ENCODE measurements around the gene PLCXD3.

PLCXD3 gene

DNA sequence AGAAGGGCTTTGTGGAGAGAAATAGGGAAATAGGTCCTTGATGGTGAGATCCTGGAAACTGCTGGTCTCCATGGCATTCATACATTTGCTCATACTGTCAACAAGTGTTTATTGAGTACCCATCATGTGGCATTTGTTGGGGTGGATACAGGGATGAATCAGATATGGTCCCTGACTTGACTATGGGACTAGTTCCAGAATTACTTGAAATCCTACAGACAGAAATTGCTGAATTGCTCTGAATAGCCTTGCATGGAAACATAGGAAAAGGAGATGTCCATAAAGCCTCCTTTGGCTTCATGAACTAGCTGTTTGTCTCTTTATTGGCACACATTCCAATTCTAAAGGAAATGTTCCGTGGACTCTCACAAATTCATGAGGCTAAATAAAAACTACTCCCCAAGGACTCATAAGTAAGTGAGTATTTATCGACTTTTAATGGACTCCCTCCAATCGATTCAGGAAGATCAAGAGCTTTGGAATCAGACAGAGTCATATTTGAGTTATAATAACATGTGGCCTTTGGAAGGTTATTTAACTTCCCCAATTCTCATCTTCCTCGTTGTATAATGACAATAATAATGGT is 174.7 kb downstream of the PLCXD3 start:
- TF ChIP-seq TAF1 (IDR thresholded peaks at IDR 0.05; ENCODE audit: low read depth) = no peak
- TF ChIP-seq YY1 (IDR thresholded peaks at IDR 0.05; ENCODE audit: low read depth) = no peak
- TF ChIP-seq EGR1 (IDR thresholded peaks at IDR 0.05) = no peak
- TF ChIP-seq ZBTB7A (IDR thresholded peaks at IDR 0.05; ENCODE audit: low read depth) = no peak
- no peak for TF ChIP-seq CEBPB (IDR thresholded peaks at IDR 0.05)
- TF ChIP-seq TEAD4 (IDR thresholded peaks at IDR 0.05) = no peak
- TF ChIP-seq, protein P1, sequence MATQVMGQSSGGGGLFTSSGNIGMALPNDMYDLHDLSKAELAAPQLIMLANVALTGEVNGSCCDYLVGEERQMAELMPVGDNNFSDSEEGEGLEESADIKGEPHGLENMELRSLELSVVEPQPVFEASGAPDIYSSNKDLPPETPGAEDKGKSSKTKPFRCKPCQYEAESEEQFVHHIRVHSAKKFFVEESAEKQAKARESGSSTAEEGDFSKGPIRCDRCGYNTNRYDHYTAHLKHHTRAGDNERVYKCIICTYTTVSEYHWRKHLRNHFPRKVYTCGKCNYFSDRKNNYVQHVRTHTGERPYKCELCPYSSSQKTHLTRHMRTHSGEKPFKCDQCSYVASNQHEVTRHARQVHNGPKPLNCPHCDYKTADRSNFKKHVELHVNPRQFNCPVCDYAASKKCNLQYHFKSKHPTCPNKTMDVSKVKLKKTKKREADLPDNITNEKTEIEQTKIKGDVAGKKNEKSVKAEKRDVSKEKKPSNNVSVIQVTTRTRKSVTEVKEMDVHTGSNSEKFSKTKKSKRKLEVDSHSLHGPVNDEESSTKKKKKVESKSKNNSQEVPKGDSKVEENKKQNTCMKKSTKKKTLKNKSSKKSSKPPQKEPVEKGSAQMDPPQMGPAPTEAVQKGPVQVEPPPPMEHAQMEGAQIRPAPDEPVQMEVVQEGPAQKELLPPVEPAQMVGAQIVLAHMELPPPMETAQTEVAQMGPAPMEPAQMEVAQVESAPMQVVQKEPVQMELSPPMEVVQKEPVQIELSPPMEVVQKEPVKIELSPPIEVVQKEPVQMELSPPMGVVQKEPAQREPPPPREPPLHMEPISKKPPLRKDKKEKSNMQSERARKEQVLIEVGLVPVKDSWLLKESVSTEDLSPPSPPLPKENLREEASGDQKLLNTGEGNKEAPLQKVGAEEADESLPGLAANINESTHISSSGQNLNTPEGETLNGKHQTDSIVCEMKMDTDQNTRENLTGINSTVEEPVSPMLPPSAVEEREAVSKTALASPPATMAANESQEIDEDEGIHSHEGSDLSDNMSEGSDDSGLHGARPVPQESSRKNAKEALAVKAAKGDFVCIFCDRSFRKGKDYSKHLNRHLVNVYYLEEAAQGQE (IDR thresholded peaks at IDR 0.05; ENCODE audit: low read depth) = no peak
- TF ChIP-seq EP300 (IDR thresholded peaks at IDR 0.05; ENCODE audit: borderline replicate concordance) = no peak
- no peak for TF ChIP-seq NFIC (IDR thresholded peaks at IDR 0.05)
- TF ChIP-seq, protein P2, sequence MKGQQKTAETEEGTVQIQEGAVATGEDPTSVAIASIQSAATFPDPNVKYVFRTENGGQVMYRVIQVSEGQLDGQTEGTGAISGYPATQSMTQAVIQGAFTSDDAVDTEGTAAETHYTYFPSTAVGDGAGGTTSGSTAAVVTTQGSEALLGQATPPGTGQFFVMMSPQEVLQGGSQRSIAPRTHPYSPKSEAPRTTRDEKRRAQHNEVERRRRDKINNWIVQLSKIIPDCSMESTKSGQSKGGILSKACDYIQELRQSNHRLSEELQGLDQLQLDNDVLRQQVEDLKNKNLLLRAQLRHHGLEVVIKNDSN (IDR thresholded peaks at IDR 0.05) = no peak
- no peak for TF ChIP-seq TCF12 (IDR thresholded peaks at IDR 0.05; ENCODE audit: low read depth)
- TF ChIP-seq, protein P3, sequence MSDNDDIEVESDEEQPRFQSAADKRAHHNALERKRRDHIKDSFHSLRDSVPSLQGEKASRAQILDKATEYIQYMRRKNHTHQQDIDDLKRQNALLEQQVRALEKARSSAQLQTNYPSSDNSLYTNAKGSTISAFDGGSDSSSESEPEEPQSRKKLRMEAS (IDR thresholded peaks at IDR 0.05) = no peak
- no peak for TF ChIP-seq RAD21 (IDR thresholded peaks at IDR 0.05; ENCODE audit: low read depth)
- TF ChIP-seq FOXM1 (IDR thresholded peaks at IDR 0.05; ENCODE audit: borderline replicate concordance, low read depth) = no peak
- no peak for TF ChIP-seq CREB1 (IDR thresholded peaks at IDR 0.05; ENCODE audit: low read depth)

DNA sequence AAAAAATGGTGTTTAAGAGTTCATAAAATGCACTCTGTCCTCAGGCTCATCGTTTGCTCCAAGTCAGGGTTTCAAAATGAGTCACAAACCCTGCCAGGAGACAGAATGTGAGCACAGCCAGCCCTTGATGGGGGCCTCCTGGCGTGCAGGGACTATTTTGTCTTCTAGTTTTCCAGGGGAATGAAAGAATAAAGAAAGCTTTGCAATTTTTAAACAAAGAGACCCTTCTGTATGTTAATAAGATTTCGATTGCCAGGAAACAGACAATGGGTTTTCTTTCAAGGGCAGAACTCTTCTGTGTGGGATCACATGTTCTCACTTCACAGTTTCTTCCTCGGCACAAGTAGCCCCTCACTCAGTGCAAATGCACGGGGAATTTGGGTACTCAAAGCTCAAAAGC is 175.6 kb downstream of the PLCXD3 start:
- TF ChIP-seq, protein P1 (IDR thresholded peaks at IDR 0.05; ENCODE audit: low read depth) = no peak
- TF ChIP-seq ZBTB7A (IDR thresholded peaks at IDR 0.05; ENCODE audit: low read depth) = no peak
- TF ChIP-seq, protein P3 (IDR thresholded peaks at IDR 0.05) = no peak

DNA sequence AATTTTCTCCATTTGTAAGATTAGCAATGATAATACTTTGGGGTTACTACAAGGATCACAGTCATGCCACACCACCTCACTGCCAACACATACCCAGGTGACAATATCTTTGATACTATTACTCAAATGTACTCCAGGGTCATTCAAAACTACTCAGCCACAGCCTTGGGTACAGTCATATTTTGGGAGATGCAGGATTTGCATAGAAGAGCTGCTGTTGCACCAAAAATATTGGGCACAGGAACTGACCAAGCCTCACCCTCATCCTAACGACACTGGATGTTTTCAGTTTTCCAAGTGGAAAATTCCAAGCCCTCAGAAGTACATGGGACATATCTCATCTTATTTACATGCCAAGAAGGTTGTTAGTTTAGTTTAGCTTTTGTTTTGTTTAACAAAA is 176.2 kb downstream of the PLCXD3 start:
- TF ChIP-seq, protein P1 (IDR thresholded peaks at IDR 0.05; ENCODE audit: low read depth) = no peak
- TF ChIP-seq CEBPB (IDR thresholded peaks at IDR 0.05) (no peak), FOXM1 (IDR thresholded peaks at IDR 0.05; ENCODE audit: borderline replicate concordance, low read depth) (no peak), TEAD4 (IDR thresholded peaks at IDR 0.05) (no peak), TCF12 (IDR thresholded peaks at IDR 0.05; ENCODE audit: low read depth) (no peak), CREB1 (IDR thresholded peaks at IDR 0.05; ENCODE audit: low read depth) (no peak), YY1 (IDR thresholded peaks at IDR 0.05; ENCODE audit: low read depth) (no peak), TAF1 (IDR thresholded peaks at IDR 0.05; ENCODE audit: low read depth) (no peak), EP300 (IDR thresholded peaks at IDR 0.05; ENCODE audit: borderline replicate concordance) (no peak)

DNA sequence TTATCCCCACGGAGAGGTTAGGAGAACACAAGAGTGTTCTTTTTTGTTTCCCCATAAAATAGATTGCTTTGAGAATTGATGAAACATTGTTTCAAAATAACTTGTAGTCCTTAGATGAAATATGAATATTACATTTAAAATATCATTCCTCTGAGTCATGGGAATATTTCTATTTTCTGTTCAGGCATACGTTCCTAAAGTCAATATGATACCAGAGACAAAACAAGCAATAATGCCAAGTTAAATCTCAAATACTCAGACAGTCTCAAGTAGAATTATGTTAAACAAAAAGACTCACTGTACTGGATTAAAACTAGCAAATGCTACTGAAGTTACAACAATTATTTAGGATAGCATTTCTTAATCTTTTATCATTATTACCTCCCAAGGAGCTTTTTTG is 185.3 kb downstream of the PLCXD3 start:
- no peak for TF ChIP-seq YY1 (IDR thresholded peaks at IDR 0.05; ENCODE audit: low read depth)

DNA sequence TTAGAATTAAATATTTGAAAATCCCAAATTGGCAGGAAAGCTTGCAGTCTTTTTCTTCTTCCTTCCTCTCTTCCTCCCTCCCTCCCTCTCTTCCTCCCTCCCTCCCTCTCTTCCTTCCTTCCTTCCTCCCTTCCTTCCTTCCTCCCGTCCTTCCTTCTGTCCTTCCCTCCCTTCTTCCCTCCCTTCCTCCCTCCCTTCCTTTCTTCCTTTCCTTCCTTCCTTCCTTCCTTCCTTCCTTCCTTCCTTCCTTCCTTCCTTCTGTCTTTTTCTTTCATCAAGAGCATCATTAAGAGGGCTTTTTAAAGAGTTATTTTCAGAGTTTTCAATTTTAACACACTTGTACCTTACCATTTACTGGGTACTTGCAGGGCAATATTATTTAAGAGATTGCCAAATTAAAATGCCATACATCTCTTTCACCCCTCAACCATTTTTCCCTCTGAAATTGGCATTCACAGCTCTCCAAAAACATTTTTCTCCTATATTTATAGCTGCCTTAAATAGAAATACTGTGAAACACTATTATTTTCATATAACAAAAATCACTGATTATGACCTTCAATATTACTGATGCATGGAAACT is 197.8 kb downstream of the PLCXD3 start:
- no peak for TF ChIP-seq NFIC (IDR thresholded peaks at IDR 0.05)
- TF ChIP-seq ZBTB7A (IDR thresholded peaks at IDR 0.05; ENCODE audit: low read depth) = no peak
- TF ChIP-seq YY1 (IDR thresholded peaks at IDR 0.05; ENCODE audit: low read depth) = no peak
- no peak for TF ChIP-seq FOXM1 (IDR thresholded peaks at IDR 0.05; ENCODE audit: borderline replicate concordance, low read depth)
- TF ChIP-seq CEBPB (IDR thresholded peaks at IDR 0.05) = no peak
- no peak for TF ChIP-seq RAD21 (IDR thresholded peaks at IDR 0.05; ENCODE audit: low read depth)
- no peak for TF ChIP-seq EP300 (IDR thresholded peaks at IDR 0.05; ENCODE audit: borderline replicate concordance)
- TF ChIP-seq TCF12 (IDR thresholded peaks at IDR 0.05; ENCODE audit: low read depth) = no peak
- TF ChIP-seq CREB1 (IDR thresholded peaks at IDR 0.05; ENCODE audit: low read depth) = no peak
- TF ChIP-seq TAF1 (IDR thresholded peaks at IDR 0.05; ENCODE audit: low read depth) = no peak
- no peak for TF ChIP-seq EGR1 (IDR thresholded peaks at IDR 0.05)
- TF ChIP-seq TEAD4 (IDR thresholded peaks at IDR 0.05) = no peak
- TF ChIP-seq, protein P1 (IDR thresholded peaks at IDR 0.05; ENCODE audit: low read depth) = no peak
- TF ChIP-seq, protein P2 (IDR thresholded peaks at IDR 0.05) = no peak
- TF ChIP-seq, protein P3 (IDR thresholded peaks at IDR 0.05) = no peak
